Psoas muscle (tissue), 8 donors: ENCODE data around the gene GRID1. TPM values are rescaled to one million over a fixed set of nuclear protein-coding genes. Genes with fewer than 3 reads are reported as not detected.

ENCODE experiments used
- ATAC-seq, 4 donors: fragments of 200-7000 bp; cut with Tn5 transposase; one replicate each; pipeline ENCODE4 v1.9.1; 2020; ENCODE audit warnings: moderate library complexity in 3 of 4, mild to moderate bottlenecking in 2 of 4
- DNase-seq, 2 donors: peaks; one replicate each; pipeline ENCODE4 v3.0.0-alpha.2; 2020
- H3K27ac ChIP-seq: fragments of 200-600 bp; one replicate; pipeline ENCODE4 v1.8.0; 2022
- H3K27me3 ChIP-seq, 3 donors: fragments of 200-600 bp in 1 of 3; one replicate each; pipeline versions ENCODE4 v1.6.1 to v1.8.0; 2013 to 2022; ENCODE audit warnings: low read length in 2 of 3, mild to moderate bottlenecking in 2 of 3, moderate library complexity in 1 of 3; ENCODE audit not compliant: insufficient read depth in 3 of 3
- H3K36me3 ChIP-seq, 2 donors: fragments of 200-600 bp in 1 of 2; one replicate each; pipeline versions ENCODE4 v1.6.1 to v1.8.0; 2013 to 2022; ENCODE audit warnings: low read depth in 1 of 2, mild to moderate bottlenecking in 1 of 2, moderate library complexity in 1 of 2; ENCODE audit not compliant: insufficient read depth in 1 of 2
- H3K4me1 ChIP-seq: fragments of 200-600 bp; one replicate; pipeline ENCODE4 v1.8.0; 2022
- H3K4me3 ChIP-seq: fragments of 200-600 bp; one replicate; pipeline ENCODE4 v1.8.0; 2022; ENCODE audit warnings: mild to moderate bottlenecking
- H3K9me3 ChIP-seq: fragments of 200-600 bp; one replicate; pipeline ENCODE4 v1.8.0; 2022
- CTCF ChIP-seq: fragments of 200-600 bp; IDR thresholded peaks from one replicate; pipeline ENCODE4 v1.8.0; 2022; ENCODE audit warnings: antibody characterized with exemption
- WGBS, 3 donors: extraction: QIAGEN DNeasy Blood & Tissue Kit; methylation state at CpG; one replicate each; pipeline versions ENCODE4 v1.1.6 to v1.1.7; 2013; 5-methylcytosine and 5-hydroxymethylcytosine counted together
- intact Hi-C, 2 donors: fragments of 100-400 bp; cut with DNase I; formaldehyde crosslinking; loops; one replicate each; pipeline versions ENCODE4 v1.11.0 to v1.14.2; 2022
- polyA plus RNA-seq, 3 donors: library from polyadenylated mRNA; stranded (reverse); fragments of 200-250 nt; gene quantifications; one replicate each; pipeline ENCODE4 v1.2.3, GENCODE V29; 2013
- total RNA-seq, 4 donors: library from RNA; stranded (reverse); fragmentation: NEBNext Ultra II Directional in 2 of 4; extraction: Animal tissue kit (Norgen Biotek cat#: 25700) in 2 of 4; gene quantifications; one replicate each; pipeline versions ENCODE4 v1.2.1 to v1.2.4, GENCODE V29; 2021 to 2023
- donor health status: healthy with polysubstance abuse.
- donor health status: DM: no; HTN: no; CAD: no; lungs with moderate emphysema.
- donor health status: Bipolar disorder and iron deficiency.
- donor health status: healthy.
- donor health status: DM: yes; HTN: yes; CAD: no.
- donor health status: DM: no; HTN: no; CAD: no.
- donor health status: DM: no; HTN: no; CAD: no.
- donor health status: DM: yes; HTN: yes; CAD: no.

The GRID1 gene
- total and polyA plus RNA-seq, 7 donors: 0.17 to 0.56 (median 0.24) TPM

- TF ChIP-seq CTCF: no peak
- H3K27me3 ChIP-seq: peaks cover 0 to 21% (median 0%) of the 10 kb centered on the region in 3 donors
- no peaks in the 10 kb centered on the region for H3K4me1 ChIP-seq
- ATAC-seq (no peak), DNase-seq (no peak)
- no peaks in the 10 kb centered on the region for H3K36me3 ChIP-seq
- peaks cover 6% of the 10 kb centered on the region for H3K9me3 ChIP-seq
- H3K4me3 ChIP-seq: no peak overlapping the region
- WGBS, 3 donors: 85 to 91% (median 89%) methylated on average over 2 of the region's 2 CpGs
- H3K27ac ChIP-seq: no peak overlapping the region
- intact Hi-C loops: no loop called here
Measured at GRCh38 chr10:86053675-86054074, 312.9 kb downstream of the GRID1 start.

- no peak overlapping the region for H3K4me3 ChIP-seq
- 77 to 83% (median 81%) methylated on average over 3 of the region's 3 CpGs for WGBS, 3 donors
- ATAC-seq (no peak), DNase-seq (no peak)
- H3K36me3 ChIP-seq: no peaks in the 10 kb centered on the region
- intact Hi-C loops: no loop called here
- peaks cover 0 to 21% (median 0%) of the 10 kb centered on the region in 3 donors for H3K27me3 ChIP-seq
- no peaks in the 10 kb centered on the region for H3K4me1 ChIP-seq
- peaks cover 6% of the 10 kb centered on the region for H3K9me3 ChIP-seq
- no peak overlapping the region for H3K27ac ChIP-seq
- no peak for TF ChIP-seq CTCF
Measured at GRCh38 chr10:86051586-86051985, 315.0 kb downstream of the GRID1 start.

GRCh38 chr10:86049442-86049841 lies 317.2 kb downstream of the GRID1 start:
- no peak for TF ChIP-seq CTCF
- intact Hi-C loops: no loop called here
- Histone ChIP-seq H3K27me3 (peaks cover 0 to 3% (median 2%) of the 10 kb centered on the region in 3 donors), H3K36me3 (no peaks in the 10 kb centered on the region), H3K4me3 (no peak overlapping the region), H3K27ac (no peak overlapping the region), H3K4me1 (no peaks in the 10 kb centered on the region), H3K9me3 (peaks cover 6% of the 10 kb centered on the region)
- DNase-seq (no peak), ATAC-seq (no peak)
- 79 to 85% (median 81%) methylated on average over 4 of the region's 4 CpGs for WGBS, 3 donors

- H3K4me3 ChIP-seq: no peak overlapping the region
- peaks cover 6% of the 10 kb centered on the region for H3K9me3 ChIP-seq
- ATAC-seq (no peak), DNase-seq (no peak)
- peaks cover 0 to 2% (median 0%) of the 10 kb centered on the region in 3 donors for H3K27me3 ChIP-seq
- WGBS, 3 donors: 82 to 89% (median 85%) methylated on average over 2 of the region's 2 CpGs
- TF ChIP-seq CTCF: no peak
- intact Hi-C loops: no loop called here
- H3K36me3 ChIP-seq: no peaks in the 10 kb centered on the region
- H3K27ac ChIP-seq: no peak overlapping the region
- H3K4me1 ChIP-seq: no peaks in the 10 kb centered on the region
Measured at GRCh38 chr10:86048973-86049372, 317.6 kb downstream of the GRID1 start.

GRCh38 chr10:86048571-86048970 lies 318.0 kb downstream of the GRID1 start:
- Histone ChIP-seq H3K4me1 (no peaks in the 10 kb centered on the region), H3K27me3 (peaks cover 0 to 2% (median 0%) of the 10 kb centered on the region in 3 donors), H3K27ac (no peak overlapping the region), H3K36me3 (no peaks in the 10 kb centered on the region), H3K9me3 (peaks cover 6% of the 10 kb centered on the region), H3K4me3 (no peak overlapping the region)
- intact Hi-C loops: no loop called here
- DNase-seq (no peak), ATAC-seq (no peak)
- no peak for TF ChIP-seq CTCF
